Uterus (tissue), 4 donors: ENCODE data around the gene MOCOS. TPM values are rescaled to one million over a fixed set of nuclear protein-coding genes. Genes with fewer than 3 reads are reported as not detected.

Experiments
- DNase-seq, 2 donors: peaks; one replicate each; pipeline ENCODE4 v3.0.0-alpha.2; 2019 to 2020
- H3K27ac ChIP-seq, 2 donors: fragments of 200-600 bp; sonication (generic); 1 replicate in 1 of 2; 2 replicates in 1 of 2; pipeline ENCODE4 v1.5.1; 2016 to 2018
- H3K27me3 ChIP-seq, 2 donors: fragments of 200-600 bp; sonication (generic); one replicate each; pipeline ENCODE4 v1.5.1; 2018 to 2019; ENCODE audit warnings: control low read depth in 1 of 2
- H3K36me3 ChIP-seq, 2 donors: fragments of 200-600 bp; sonication (generic); one replicate each; pipeline ENCODE4 v1.5.1; 2019; ENCODE audit warnings: control low read depth in 1 of 2
- H3K4me1 ChIP-seq, 2 donors: fragments of 200-600 bp; sonication (generic); one replicate each; pipeline ENCODE4 v1.5.1; 2018 to 2019; ENCODE audit warnings: control low read depth in 1 of 2
- H3K4me3 ChIP-seq, 2 donors: fragments of 200-600 bp; sonication (generic); 1 replicate in 1 of 2; 2 replicates in 1 of 2; pipeline ENCODE4 v1.5.1; 2018 to 2019; ENCODE audit warnings: mild to moderate bottlenecking in 1 of 2
- H3K9me3 ChIP-seq, 2 donors: fragments of 200-600 bp; sonication (generic); one replicate each; pipeline ENCODE4 v1.5.1; 2019; ENCODE audit warnings: control low read depth in 1 of 2
- CTCF ChIP-seq, 4 experiments: fragments of 200-600 bp in 2 of 4; fragments of 450-650 bp in 2 of 4; sonication (generic) in 2 of 4; IDR thresholded peaks; one replicate each; pipeline ENCODE4 v1.5.1; 2016 to 2019; ENCODE audit warnings: antibody characterized with exemption in 4 of 4, mild to moderate bottlenecking in 2 of 4, moderate library complexity in 1 of 4
- POLR2A ChIP-seq, 2 donors: fragments of 450-650 bp; IDR thresholded peaks; one replicate each; pipeline ENCODE4 v1.6.1; 2016; ENCODE audit warnings: antibody characterized with exemption in 2 of 2, mild to moderate bottlenecking in 1 of 2, moderate library complexity in 1 of 2
- intact Hi-C: fragments of 100-400 bp; cut with DNase I; formaldehyde crosslinking; loops from one replicate; pipeline ENCODE4 v1.15.1; 2023; ENCODE audit warnings: low total_unique reads
- total RNA-seq, 4 donors: library from RNA; depleted of rRNA in 3 of 4; stranded (reverse); fragments of >200 nt in 3 of 4; gene quantifications; one replicate each; pipeline versions ENCODE4 v1.1.0 to v1.2.4, GENCODE V29; 2014 to 2023
- donor health status: DM: yes; HTN: yes; CAD: no.

The MOCOS gene
- total RNA-seq, 4 donors from 2014 or later: under 0.01 to 1.7 (median 1.4) TPM; not detected in 1

GRCh38 chr18:36279001-36279400, 91.7 kb downstream of the MOCOS start:
- TF ChIP-seq CTCF (IDR thresholded peaks at IDR 0.05) (no peak), POLR2A (IDR thresholded peaks at IDR 0.05) (no peak)
- H3K27me3 ChIP-seq: no peaks in the 10 kb centered on the region
- H3K4me1 ChIP-seq: no peaks in the 10 kb centered on the region
- no peak for DNase-seq
- no peaks in the 10 kb centered on the region for H3K9me3 ChIP-seq
- H3K36me3 ChIP-seq: no peaks in the 10 kb centered on the region
- no peak overlapping the region for H3K27ac ChIP-seq
- no peak overlapping the region for H3K4me3 ChIP-seq
- intact Hi-C loops: no loop called here

GRCh38 chr18:36281936-36282335, 94.6 kb downstream of the MOCOS start:
- Histone ChIP-seq H3K27ac (no peak overlapping the region), H3K4me3 (no peak overlapping the region), H3K9me3 (no peaks in the 10 kb centered on the region), H3K27me3 (no peaks in the 10 kb centered on the region), H3K36me3 (no peaks in the 10 kb centered on the region), H3K4me1 (no peaks in the 10 kb centered on the region)
- intact Hi-C loops: loop anchor here (10.0 kb wide), 2 partner anchors 197 to 267 kb away; no protein-coding TSS in a partner anchor
- DNase-seq: no peak
- TF ChIP-seq POLR2A (IDR thresholded peaks at IDR 0.05) (no peak), CTCF (IDR thresholded peaks at IDR 0.05) (no peak)

- H3K4me3 ChIP-seq: no peak overlapping the region
- H3K27ac ChIP-seq: no peak overlapping the region
- no peak for DNase-seq
- no peaks in the 10 kb centered on the region for H3K27me3 ChIP-seq
- no peaks in the 10 kb centered on the region for H3K36me3 ChIP-seq
- H3K4me1 ChIP-seq: no peaks in the 10 kb centered on the region
- TF ChIP-seq CTCF (IDR thresholded peaks at IDR 0.05) (no peak), POLR2A (IDR thresholded peaks at IDR 0.05) (no peak)
- H3K9me3 ChIP-seq: no peaks in the 10 kb centered on the region
- intact Hi-C loops: loop anchor here (10.0 kb wide), 2 partner anchors 199 to 269 kb away; no protein-coding TSS in a partner anchor
These were observed 96.2 kb downstream of the MOCOS start for GRCh38 chr18:36283448-36283847.

- intact Hi-C loops: loop anchor here (10.0 kb wide), 2 partner anchors 199 to 269 kb away; no protein-coding TSS in a partner anchor
- Histone ChIP-seq H3K36me3 (no peaks in the 10 kb centered on the region), H3K4me1 (no peaks in the 10 kb centered on the region), H3K9me3 (no peaks in the 10 kb centered on the region), H3K4me3 (no peak overlapping the region), H3K27ac (no peak overlapping the region), H3K27me3 (no peaks in the 10 kb centered on the region)
- no peak for DNase-seq
- no peak for TF ChIP-seq CTCF (IDR thresholded peaks at IDR 0.05)
- TF ChIP-seq POLR2A (IDR thresholded peaks at IDR 0.05): no peak
These were observed 97.0 kb downstream of the MOCOS start for GRCh38 chr18:36284268-36284667.

GRCh38 chr18:36284671-36285295, 97.5 kb downstream of the MOCOS start:
- H3K4me1 ChIP-seq: no peaks in the 10 kb centered on the region
- no peak overlapping the region for H3K4me3 ChIP-seq
- no peaks in the 10 kb centered on the region for H3K9me3 ChIP-seq
- intact Hi-C loops: loop anchor here (10.0 kb wide), 2 partner anchors 200 to 270 kb away; no protein-coding TSS in a partner anchor
- H3K36me3 ChIP-seq: no peaks in the 10 kb centered on the region
- TF ChIP-seq POLR2A (IDR thresholded peaks at IDR 0.05) (no peak), CTCF (IDR thresholded peaks at IDR 0.05) (peak; percentile 83 to 92 (median 88))
- H3K27ac ChIP-seq: no peak overlapping the region
- H3K27me3 ChIP-seq: no peaks in the 10 kb centered on the region
- peak in 1 of 2 donors; percentile 51 for DNase-seq
